H7 (cell line): ENCODE data around the gene CYP4F11. TPM values are rescaled to one million over a fixed set of nuclear protein-coding genes. Genes with fewer than 3 reads are reported as not detected.
"Not testable (repeated sequence)": the region's sequence is repeated elsewhere in the genome, so short reads cannot be mapped to it uniquely, and the experiment has no call there.

Source experiments
- DNase-seq: peaks from one replicate; pipeline ENCODE4 v3.0.0; 2012
- H3K27me3 ChIP-seq: 2 replicates; pipeline ENCODE4 v1.6.0; 2011; ENCODE audit warnings: mild to moderate bottlenecking, low read length; ENCODE audit not compliant: control insufficient read depth, insufficient read depth
- H3K36me3 ChIP-seq: replicated peaks from 2 replicates; pipeline ENCODE4 v1.5.1; 2011; ENCODE audit warnings: low read length; ENCODE audit not compliant: control insufficient read depth, insufficient read depth
- H3K4me3 ChIP-seq: 2 replicates; pipeline ENCODE4 v1.5.1; 2011; ENCODE audit warnings: low read depth, mild to moderate bottlenecking, control low read depth, low read length, moderate library complexity; ENCODE audit not compliant: insufficient read depth
- total RNA-seq: library from RNA; depleted of rRNA; stranded (reverse); fragments of >200 nt; shearing (Covaris generic); gene quantifications from 2 replicates; pipeline ENCODE4 v1.2.3, GENCODE V29; 2014

Gene CYP4F11
- total RNA-seq, 1 experiment from 2014 or later, result not detected

DNA sequence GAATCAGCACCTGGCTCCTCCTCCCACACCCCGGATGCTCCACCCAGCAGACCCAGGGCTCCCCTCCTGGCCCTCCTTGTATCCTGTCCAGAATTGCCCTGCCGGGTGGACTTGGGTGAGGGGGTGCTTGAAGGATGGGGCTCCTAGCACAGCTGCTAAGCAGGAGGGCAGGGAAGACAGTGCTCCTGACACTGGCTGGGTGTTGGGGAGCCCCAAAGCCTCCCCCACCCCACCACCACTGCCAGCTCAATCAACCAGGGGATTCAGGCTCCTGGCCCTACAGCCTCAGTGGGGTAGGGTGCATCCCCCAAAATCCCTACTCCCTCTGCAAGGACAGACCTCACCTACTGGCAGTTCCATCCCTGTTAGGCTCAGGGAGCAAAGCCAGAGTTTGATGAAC, 2.6 kb upstream of the CYP4F11 start:
- Histone ChIP-seq H3K4me3 (no peak overlapping the region), H3K27me3 (no peaks in the 10 kb centered on the region), H3K36me3 (no peaks in the 10 kb centered on the region)
- DNase-seq, result no peak

DNA sequence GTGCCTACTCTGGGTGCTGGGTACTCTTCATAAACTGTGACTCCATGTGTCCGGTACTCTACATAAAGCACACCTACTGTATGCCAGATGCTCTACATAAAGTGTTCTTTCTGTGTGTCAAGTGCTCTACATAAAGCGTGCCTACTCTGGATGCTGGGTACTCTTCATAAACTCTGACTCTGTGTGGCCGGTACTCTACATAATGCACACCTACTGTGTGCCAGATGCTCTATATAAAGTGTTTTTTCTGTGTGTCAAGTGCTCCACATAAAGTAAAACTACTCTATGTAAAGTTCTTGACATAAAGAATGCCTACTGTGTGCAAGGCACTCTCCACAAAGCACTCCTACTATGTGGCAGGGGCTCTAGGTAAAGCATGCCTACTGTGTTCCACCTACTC, 1.8 kb upstream of the CYP4F11 start:
- Histone ChIP-seq H3K27me3 (no peaks in the 10 kb centered on the region), H3K36me3 (no peaks in the 10 kb centered on the region), H3K4me3 (no peak overlapping the region)
- DNase-seq, result no peak

DNA sequence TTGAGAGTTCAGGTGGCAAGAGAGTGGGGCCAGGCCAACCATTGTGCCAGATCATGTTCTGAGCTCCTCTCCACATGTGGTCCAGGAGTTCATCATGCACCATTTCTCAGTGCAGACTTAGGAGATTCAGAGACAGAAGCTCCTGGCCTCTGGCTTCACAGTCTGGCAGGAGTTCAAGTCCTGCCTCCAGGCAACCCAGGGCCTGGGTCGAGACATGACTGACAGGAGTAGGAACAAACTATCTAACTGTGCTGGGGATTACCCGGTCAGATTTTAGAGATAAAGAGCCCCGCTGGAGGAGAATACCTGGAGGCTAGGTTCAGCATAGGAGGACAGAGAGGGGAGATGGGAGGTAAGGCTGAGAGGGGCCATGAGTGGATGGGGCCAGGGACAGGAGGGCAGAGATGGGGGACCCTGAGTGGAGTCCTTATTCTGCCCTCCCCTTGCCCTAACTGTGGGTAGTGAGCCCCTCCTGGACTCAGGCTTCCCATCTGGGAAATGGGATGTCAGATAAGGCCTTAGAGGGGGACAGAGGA, 906 bp upstream of the CYP4F11 start:
- Histone ChIP-seq H3K36me3 (no peaks in the 10 kb centered on the region), H3K27me3 (no peaks in the 10 kb centered on the region), H3K4me3 (no peak overlapping the region)
- no peak for DNase-seq

- not testable (repeated sequence) for H3K36me3 ChIP-seq, H3K4me3 ChIP-seq, DNase-seq, H3K27me3 ChIP-seq
Measured at GRCh38 chr19:15933761-15934331, 483 bp downstream of the CYP4F11 start.

DNA sequence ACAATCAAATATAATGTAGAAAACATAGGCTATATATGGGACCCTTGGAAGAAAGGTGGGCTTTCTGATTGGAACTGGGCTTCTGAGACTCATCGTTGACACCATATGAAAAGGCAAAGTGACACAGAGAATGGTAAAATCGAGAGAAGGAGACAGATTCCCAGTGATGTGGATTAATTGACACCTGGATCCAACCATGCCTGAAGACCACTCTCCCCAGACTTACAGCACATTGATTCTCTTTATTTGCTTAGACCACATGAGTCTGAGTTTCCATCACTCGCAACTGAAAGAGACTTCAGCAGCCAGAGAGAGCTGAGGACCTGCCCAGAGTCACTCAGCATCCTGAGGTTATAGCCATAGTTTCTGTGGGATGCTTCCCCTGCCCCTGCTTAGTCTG, 6.0 kb downstream of the CYP4F11 start:
- Histone ChIP-seq H3K27me3 (no peaks in the 10 kb centered on the region), H3K4me3 (no peak overlapping the region), H3K36me3 (no peaks in the 10 kb centered on the region)
- no peak for DNase-seq

- no peaks in the 10 kb centered on the region for H3K27me3 ChIP-seq
- DNase-seq, result no peak
- H3K36me3 ChIP-seq, result no peaks in the 10 kb centered on the region
- H3K4me3 ChIP-seq, result no peak overlapping the region
Measured at GRCh38 chr19:15926484-15926883, 7.8 kb downstream of the CYP4F11 start.

DNA sequence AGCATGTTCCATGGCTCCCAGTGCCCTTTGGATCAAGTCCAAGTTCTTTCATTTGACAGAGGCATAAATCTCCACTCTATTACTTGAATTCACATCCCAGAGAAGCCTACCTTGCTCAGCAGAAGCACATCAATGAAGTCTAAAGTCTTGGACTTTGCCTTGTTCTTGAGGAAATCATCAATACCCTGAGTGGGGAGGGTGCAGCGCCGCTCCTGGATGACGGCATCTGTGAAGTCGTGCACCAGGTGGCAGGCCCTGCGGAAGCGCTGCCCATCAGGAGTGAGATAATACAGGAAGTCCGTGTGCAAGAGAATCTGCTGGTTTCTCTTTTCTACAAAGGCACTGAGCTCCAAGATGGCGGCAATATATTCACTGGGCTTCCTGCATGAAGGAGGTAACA, 10.6 kb downstream of the CYP4F11 start:
- Histone ChIP-seq H3K27me3 (no peaks in the 10 kb centered on the region), H3K36me3 (no peaks in the 10 kb centered on the region), H3K4me3 (no peak overlapping the region)
- DNase-seq, result no peak

- Histone ChIP-seq H3K27me3 (no peaks in the 10 kb centered on the region), H3K4me3 (no peak overlapping the region), H3K36me3 (no peaks in the 10 kb centered on the region)
- no peak for DNase-seq
Measured at GRCh38 chr19:15922021-15922420, 12.3 kb downstream of the CYP4F11 start.

GRCh38 chr19:15919243-15919642, 15.1 kb downstream of the CYP4F11 start:
- no peak for DNase-seq
- Histone ChIP-seq H3K27me3 (no peaks in the 10 kb centered on the region), H3K36me3 (no peaks in the 10 kb centered on the region), H3K4me3 (no peak overlapping the region)

DNA sequence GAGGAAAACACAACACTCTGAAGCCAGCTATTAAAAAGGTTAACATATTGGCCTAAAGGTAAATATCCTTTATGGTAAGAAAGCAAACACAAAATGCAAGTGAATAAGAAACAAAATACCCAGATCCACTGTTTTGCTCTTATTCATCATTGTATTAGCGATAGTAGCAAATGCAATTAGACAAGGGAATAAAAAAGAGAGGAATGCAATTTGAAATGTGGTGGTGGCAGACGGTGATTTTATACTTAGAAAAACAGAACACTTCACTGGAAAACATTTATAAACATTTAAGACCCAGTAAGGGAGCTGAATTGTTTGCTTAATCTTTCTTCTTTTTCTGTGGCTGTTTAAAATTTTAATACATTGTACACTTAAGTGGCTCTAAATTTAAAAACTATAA, 19.2 kb downstream of the CYP4F11 start:
- Histone ChIP-seq H3K27me3 (no peaks in the 10 kb centered on the region), H3K36me3 (no peaks in the 10 kb centered on the region), H3K4me3 (no peak overlapping the region)
- DNase-seq, result no peak

GRCh38 chr19:15913830-15914229, 20.5 kb downstream of the CYP4F11 start:
- no peak for DNase-seq
- Histone ChIP-seq H3K4me3 (no peak overlapping the region), H3K27me3 (no peaks in the 10 kb centered on the region)

GRCh38 chr19:15913384-15913783, 20.9 kb downstream of the CYP4F11 start:
- no peaks in the 10 kb centered on the region for H3K36me3 ChIP-seq
- H3K4me3 ChIP-seq, result no peak overlapping the region
- DNase-seq, result no peak

More at GRCh38 chr19:15913830-15914229, 20.5 kb downstream of the CYP4F11 start:
- no peaks in the 10 kb centered on the region for H3K36me3 ChIP-seq

GRCh38 chr19:15911599-15912235, 22.6 kb downstream of the CYP4F11 start:
- H3K36me3 ChIP-seq, result no peaks in the 10 kb centered on the region
- H3K27me3 ChIP-seq, result no peaks in the 10 kb centered on the region
- H3K4me3 ChIP-seq, result no peak overlapping the region
- no peak for DNase-seq

More at GRCh38 chr19:15913384-15913783, 20.9 kb downstream of the CYP4F11 start:
- H3K27me3 ChIP-seq, result no peaks in the 10 kb centered on the region

GRCh38 chr19:15905026-15905425, 29.3 kb downstream of the CYP4F11 start:
- Histone ChIP-seq H3K27me3 (no peaks in the 10 kb centered on the region), H3K36me3 (no peaks in the 10 kb centered on the region), H3K4me3 (no peak overlapping the region)
- DNase-seq, result no peak

DNA sequence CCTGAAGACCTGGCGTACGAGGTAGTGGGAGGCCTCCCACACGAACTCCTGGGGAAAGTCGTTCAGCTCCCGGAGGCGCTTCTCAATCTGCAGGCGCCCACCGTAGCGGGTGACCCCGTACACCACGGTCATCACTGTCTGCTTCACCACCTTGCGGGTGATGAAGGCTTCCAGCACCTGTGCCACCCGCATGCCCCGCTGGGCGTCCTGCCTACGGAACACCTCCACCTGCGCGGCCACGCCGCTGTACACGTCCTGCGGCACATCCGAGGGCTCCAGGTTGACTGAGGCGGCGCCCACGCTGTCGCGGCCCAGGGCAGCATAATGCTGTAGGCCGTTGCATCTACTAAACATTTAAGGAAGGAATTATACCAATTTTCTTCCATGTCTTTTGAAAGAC, 31.4 kb downstream of the CYP4F11 start:
- not testable (repeated sequence) for H3K36me3 ChIP-seq, H3K4me3 ChIP-seq, DNase-seq, H3K27me3 ChIP-seq
